ENCODE data around the gene UGT1A3.
"Not testable (repeated sequence)": the region's sequence is repeated elsewhere in the genome, so short reads cannot be mapped to it uniquely, and the experiment has no call there.

Gene UGT1A3

GRCh38 chr2:233740870-233741269 lies 12.0 kb downstream of the UGT1A3 start:
- H3K9me2 ChIP-seq (replicated peaks; ENCODE audit: low read depth, low read length), result no peaks in the 10 kb centered on the region
- no peaks in the 10 kb centered on the region for H3K27me3 ChIP-seq (ENCODE audit: insufficient read depth, low read length, poor library complexity, severe bottlenecking)
- H3K9ac ChIP-seq (ENCODE audit: low read depth, low read length, poor library complexity, severe bottlenecking), result no peak overlapping the region
- no peak for TF ChIP-seq CTCF (conservative IDR thresholded peaks at IDR 0.05; ENCODE audit: low read length)
- no peak for TF ChIP-seq EZH2phosphoT487 (IDR thresholded peaks at IDR 0.05; ENCODE audit: borderline replicate concordance)
- no peaks in the 10 kb centered on the region for H3K4me1 ChIP-seq (ENCODE audit: insufficient read depth, low read length, poor library complexity, severe bottlenecking)
- H3K4me2 ChIP-seq (ENCODE audit: low read depth, low read length, poor library complexity, severe bottlenecking), result no peak overlapping the region
- no peak overlapping the region for H3K4me3 ChIP-seq (ENCODE audit: low read length, poor library complexity, severe bottlenecking)
- H2AFZ ChIP-seq (ENCODE audit: low read length), result no peak overlapping the region
- no peaks in the 10 kb centered on the region for H3F3A ChIP-seq (ENCODE audit: low read depth)
- no peaks in the 10 kb centered on the region for H4K20me1 ChIP-seq (ENCODE audit: insufficient read depth, low read length, poor library complexity, severe bottlenecking)
- no peaks in the 10 kb centered on the region for H3K79me2 ChIP-seq (ENCODE audit: insufficient read depth, low read length)
- H3K36me3 ChIP-seq (ENCODE audit: insufficient read depth, low read length), result no peaks in the 10 kb centered on the region
- no peaks in the 10 kb centered on the region for H3K9me3 ChIP-seq (ENCODE audit: insufficient read depth, low read depth, low read length)

GRCh38 chr2:233743464-233744259 lies 14.8 kb downstream of the UGT1A3 start:
- H3K4me3 ChIP-seq (ENCODE audit: low read length, poor library complexity, severe bottlenecking), result no peak overlapping the region
- no peaks in the 10 kb centered on the region for H3K4me1 ChIP-seq (ENCODE audit: insufficient read depth, low read length, poor library complexity, severe bottlenecking)
- H3K9me2 ChIP-seq (replicated peaks; ENCODE audit: low read depth, low read length), result no peaks in the 10 kb centered on the region
- no peaks in the 10 kb centered on the region for H3K36me3 ChIP-seq (ENCODE audit: insufficient read depth, low read length)
- H2AFZ ChIP-seq (ENCODE audit: low read length), result no peak overlapping the region
- no peak overlapping the region for H3K9ac ChIP-seq (ENCODE audit: low read depth, low read length, poor library complexity, severe bottlenecking)
- H3K27me3 ChIP-seq (ENCODE audit: insufficient read depth, low read length, poor library complexity, severe bottlenecking), result no peaks in the 10 kb centered on the region
- H3F3A ChIP-seq (ENCODE audit: low read depth), result no peaks in the 10 kb centered on the region
- no peak overlapping the region for H3K4me2 ChIP-seq (ENCODE audit: low read depth, low read length, poor library complexity, severe bottlenecking)
- no peaks in the 10 kb centered on the region for H3K79me2 ChIP-seq (ENCODE audit: insufficient read depth, low read length)
- H4K20me1 ChIP-seq (ENCODE audit: insufficient read depth, low read length, poor library complexity, severe bottlenecking), result no peaks in the 10 kb centered on the region
- TF ChIP-seq CTCF (conservative IDR thresholded peaks at IDR 0.05; ENCODE audit: low read length) (no peak), EZH2phosphoT487 (IDR thresholded peaks at IDR 0.05; ENCODE audit: borderline replicate concordance) (no peak)
- no peaks in the 10 kb centered on the region for H3K9me3 ChIP-seq (ENCODE audit: insufficient read depth, low read depth, low read length)

- Histone ChIP-seq H3K9me2 (replicated peaks; ENCODE audit: low read depth, low read length) (no peaks in the 10 kb centered on the region), H2AFZ (ENCODE audit: low read length) (no peak overlapping the region), H3K36me3 (ENCODE audit: insufficient read depth, low read length) (no peaks in the 10 kb centered on the region), H4K20me1 (ENCODE audit: insufficient read depth, low read length, poor library complexity, severe bottlenecking) (no peaks in the 10 kb centered on the region), H3K79me2 (ENCODE audit: insufficient read depth, low read length) (no peaks in the 10 kb centered on the region), H3F3A (ENCODE audit: low read depth) (no peaks in the 10 kb centered on the region), H3K4me2 (ENCODE audit: low read depth, low read length, poor library complexity, severe bottlenecking) (no peak overlapping the region), H3K27me3 (ENCODE audit: insufficient read depth, low read length, poor library complexity, severe bottlenecking) (no peaks in the 10 kb centered on the region), H3K4me1 (ENCODE audit: insufficient read depth, low read length, poor library complexity, severe bottlenecking) (no peaks in the 10 kb centered on the region), H3K9ac (ENCODE audit: low read depth, low read length, poor library complexity, severe bottlenecking) (no peak overlapping the region), H3K4me3 (ENCODE audit: low read length, poor library complexity, severe bottlenecking) (no peak overlapping the region), H3K9me3 (ENCODE audit: insufficient read depth, low read depth, low read length) (no peaks in the 10 kb centered on the region)
- TF ChIP-seq CTCF (conservative IDR thresholded peaks at IDR 0.05; ENCODE audit: low read length) (no peak), EZH2phosphoT487 (IDR thresholded peaks at IDR 0.05; ENCODE audit: borderline replicate concordance) (no peak)
Measured at GRCh38 chr2:233745073-233745755, 16.4 kb downstream of the UGT1A3 start.

GRCh38 chr2:233745838-233746237 lies 17.0 kb downstream of the UGT1A3 start:
- not testable (repeated sequence) for H3K79me2 ChIP-seq (ENCODE audit: insufficient read depth, low read length); H3K4me3 ChIP-seq (ENCODE audit: low read length, poor library complexity, severe bottlenecking); H3K9ac ChIP-seq (ENCODE audit: low read depth, low read length, poor library complexity, severe bottlenecking); H3K9me3 ChIP-seq (ENCODE audit: insufficient read depth, low read depth, low read length); H3K4me1 ChIP-seq (ENCODE audit: insufficient read depth, low read length, poor library complexity, severe bottlenecking); H3K9me2 ChIP-seq (replicated peaks; ENCODE audit: low read depth, low read length); H4K20me1 ChIP-seq (ENCODE audit: insufficient read depth, low read length, poor library complexity, severe bottlenecking); H3K27me3 ChIP-seq (ENCODE audit: insufficient read depth, low read length, poor library complexity, severe bottlenecking); H3K36me3 ChIP-seq (ENCODE audit: insufficient read depth, low read length); H2AFZ ChIP-seq (ENCODE audit: low read length); H3K4me2 ChIP-seq (ENCODE audit: low read depth, low read length, poor library complexity, severe bottlenecking); H3F3A ChIP-seq (ENCODE audit: low read depth)
